ENCODE data around the gene JAGN1. TPM values are rescaled to one million over a fixed set of nuclear protein-coding genes. Genes with fewer than 3 reads are reported as not detected.
A peak's percentile ranks its signal among the peaks of the same experiment; 100 is the strongest.
"Not testable (repeated sequence)": the region's sequence is repeated elsewhere in the genome, so short reads cannot be mapped to it uniquely, and the experiment has no call there.

JAGN1 gene
- total RNA-seq = 29.0 and 35.3 TPM in 2 replicates

DNA sequence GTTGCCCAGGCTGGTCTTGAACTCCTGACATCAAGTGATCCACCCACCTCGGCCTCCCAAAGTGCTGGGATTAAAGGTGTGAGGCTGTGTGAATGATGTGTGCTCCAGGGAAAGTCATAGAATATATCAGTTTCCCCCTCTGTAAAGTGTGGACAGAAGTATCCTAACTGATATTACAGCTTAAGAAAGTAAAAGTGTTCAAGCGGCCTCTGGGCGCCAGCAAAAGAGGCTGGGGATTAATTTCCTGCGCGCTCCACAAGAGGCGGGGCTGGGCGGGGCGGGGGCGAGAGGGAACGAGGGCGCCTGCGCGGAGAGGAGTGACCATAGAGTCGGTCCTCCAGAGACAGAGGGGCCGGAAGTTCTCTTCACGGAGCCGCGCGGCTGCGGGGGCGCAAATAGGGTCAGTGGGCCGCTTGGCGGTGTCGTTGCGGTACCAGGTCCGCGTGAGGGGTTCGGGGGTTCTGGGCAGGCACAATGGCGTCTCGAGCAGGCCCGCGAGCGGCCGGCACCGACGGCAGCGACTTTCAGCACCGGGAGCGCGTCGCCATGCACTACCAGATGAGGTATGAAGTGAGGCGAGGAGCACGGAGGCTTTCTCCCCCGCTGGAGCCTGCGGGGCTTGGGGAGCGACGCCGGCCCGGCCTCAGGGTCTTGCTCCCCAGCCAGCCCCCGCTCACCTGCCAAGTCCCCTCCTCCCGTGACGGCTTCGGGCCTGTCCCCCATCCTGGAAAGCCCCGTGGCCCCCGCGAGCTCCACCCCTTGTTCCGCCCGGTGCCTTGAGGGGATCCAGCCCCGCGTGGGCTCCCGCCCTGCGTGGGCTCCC is at the start of gene JAGN1:
Gene JAGN1, plus strand, starts transcription at position 362 of the 823 bp plus-strand sequence. Its CDS starts 113 bp downstream, at position 475.
- peak; percentile 45 for DNase-seq (ENCODE audit: low read depth, low spot score)

GRCh38 chr3:9841015-9841414 is 49.4 kb upstream of the JAGN1 start:
- no peak for DNase-seq (ENCODE audit: low read depth, low spot score)

DNA sequence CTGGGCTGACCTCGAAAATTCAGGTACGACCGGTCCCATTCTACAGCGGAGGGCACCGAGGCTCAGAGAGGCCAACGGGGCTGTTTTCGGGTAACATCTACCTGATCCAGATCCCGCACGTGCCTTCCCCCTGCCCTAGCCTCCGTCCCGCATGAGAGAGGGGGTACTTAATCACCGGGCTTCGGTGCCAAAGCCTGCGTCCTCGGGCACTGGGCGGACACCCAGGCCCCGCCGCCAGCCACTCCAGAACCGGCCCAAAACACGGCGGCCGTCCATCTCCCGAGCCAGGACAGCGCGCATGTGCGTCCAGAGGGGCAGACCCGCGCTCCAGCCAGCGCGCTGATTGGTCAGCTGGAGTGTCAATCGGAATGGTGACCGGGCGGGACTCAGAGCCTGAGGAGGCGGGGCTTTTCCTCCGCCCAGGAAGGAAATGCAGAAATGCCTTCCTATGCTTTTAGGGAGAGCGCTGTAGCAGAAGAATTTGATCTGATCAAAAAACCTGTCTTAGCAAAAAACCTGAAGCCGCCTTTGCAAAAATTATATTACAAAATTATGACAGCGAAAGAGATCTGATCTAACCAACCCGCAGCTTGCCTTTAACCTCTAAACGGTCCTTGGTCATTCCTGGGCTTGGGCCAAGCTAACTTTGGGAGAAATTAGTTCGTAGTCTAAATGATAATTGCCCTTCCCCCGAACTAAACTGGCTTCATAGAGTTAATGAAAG is 46.5 kb upstream of the JAGN1 start, which contains the start of gene RPUSD3:
Gene RPUSD3, minus strand, starts transcription at position 294 of the 724 bp plus-strand sequence. Its CDS starts 18 bp downstream, at position 276.
- DNase-seq (ENCODE audit: low read depth, low spot score) = peak; percentile 78

- DNase-seq (ENCODE audit: low read depth, low spot score) = no peak
These were observed 44.2 kb upstream of the JAGN1 start for GRCh38 chr3:9846231-9846630.

- DNase-seq (ENCODE audit: low read depth, low spot score) = no peak
These were observed 43.4 kb upstream of the JAGN1 start for GRCh38 chr3:9846931-9847488.

DNA sequence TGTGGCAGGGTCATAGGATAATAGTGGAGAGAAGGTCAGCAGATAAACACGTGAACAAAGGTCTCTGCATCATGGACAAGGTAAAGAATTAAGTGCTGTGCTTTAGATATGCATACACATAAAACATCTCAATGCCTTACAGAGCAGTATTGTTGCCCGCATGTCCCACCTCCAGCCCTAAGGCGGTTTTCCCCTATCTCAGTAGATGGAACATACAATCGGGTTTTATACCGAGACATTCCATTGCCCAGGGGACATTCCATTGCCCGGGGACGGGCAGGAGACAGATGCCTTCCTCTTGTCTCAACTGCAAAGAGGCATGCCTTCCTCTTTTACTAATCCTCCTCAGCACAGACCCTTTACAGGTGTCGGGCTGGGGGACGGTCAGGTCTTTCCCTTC is 42.5 kb upstream of the JAGN1 start:
- not testable (repeated sequence) for DNase-seq (ENCODE audit: low read depth, low spot score)

GRCh38 chr3:9848860-9849259 is 41.5 kb upstream of the JAGN1 start:
- not testable (repeated sequence) for DNase-seq (ENCODE audit: low read depth, low spot score)

DNA sequence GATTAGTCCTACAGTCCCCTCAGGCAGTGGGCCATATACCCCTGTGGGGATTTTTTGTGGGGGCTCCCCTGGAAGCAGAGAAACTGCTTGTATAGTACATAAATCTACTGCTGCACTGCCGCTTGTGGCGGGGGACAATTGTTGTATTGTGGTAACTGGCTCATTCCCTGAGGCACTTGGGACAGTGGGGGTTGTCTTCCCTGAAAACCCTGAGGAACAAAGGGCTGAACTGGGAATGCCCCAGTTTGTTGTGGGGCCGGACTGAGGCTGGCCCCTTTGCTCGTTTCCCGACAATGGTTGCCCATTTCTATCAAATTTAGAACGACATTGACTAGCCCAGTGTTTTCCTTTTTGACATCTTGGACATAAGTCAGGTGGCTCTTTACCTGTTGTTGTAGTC is 39.0 kb upstream of the JAGN1 start:
- DNase-seq (ENCODE audit: low read depth, low spot score) = not testable (repeated sequence)

GRCh38 chr3:9851926-9852325 is 38.5 kb upstream of the JAGN1 start:
- not testable (repeated sequence) for DNase-seq (ENCODE audit: low read depth, low spot score)

GRCh38 chr3:9852528-9852927 is 37.9 kb upstream of the JAGN1 start:
- DNase-seq (ENCODE audit: low read depth, low spot score) = no peak

DNA sequence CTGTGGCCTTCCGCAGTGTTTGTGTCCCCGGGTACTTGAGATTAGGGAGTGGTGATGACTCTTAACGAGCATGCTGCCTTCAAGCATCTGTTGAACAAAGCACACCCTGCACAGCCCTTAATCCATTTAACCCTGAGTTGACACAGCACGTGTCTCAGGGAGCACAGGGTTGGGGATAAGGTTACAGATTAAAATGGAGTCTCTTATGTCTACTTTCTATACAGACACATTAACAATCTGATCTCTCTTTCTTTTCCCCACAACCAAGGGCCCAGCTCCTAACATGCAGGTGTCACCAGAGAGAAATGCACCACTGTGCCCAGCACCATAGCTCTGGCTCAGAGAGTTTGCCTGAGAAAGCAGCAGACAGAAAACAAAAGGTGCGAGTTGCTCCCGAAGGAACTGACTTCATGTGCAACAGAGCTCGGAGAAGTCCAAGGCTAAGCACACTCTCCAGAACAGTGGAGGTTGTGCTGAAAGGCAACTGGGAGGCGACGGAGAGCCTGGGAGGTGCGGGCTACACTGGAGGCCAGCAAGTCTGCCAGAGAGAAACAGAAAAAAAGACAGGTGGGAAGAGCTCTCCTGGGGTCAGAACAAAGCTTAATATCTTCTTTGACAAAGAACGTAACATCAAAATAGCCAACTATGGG is 36.0 kb upstream of the JAGN1 start:
- DNase-seq (ENCODE audit: low read depth, low spot score) = not testable (repeated sequence)

DNA sequence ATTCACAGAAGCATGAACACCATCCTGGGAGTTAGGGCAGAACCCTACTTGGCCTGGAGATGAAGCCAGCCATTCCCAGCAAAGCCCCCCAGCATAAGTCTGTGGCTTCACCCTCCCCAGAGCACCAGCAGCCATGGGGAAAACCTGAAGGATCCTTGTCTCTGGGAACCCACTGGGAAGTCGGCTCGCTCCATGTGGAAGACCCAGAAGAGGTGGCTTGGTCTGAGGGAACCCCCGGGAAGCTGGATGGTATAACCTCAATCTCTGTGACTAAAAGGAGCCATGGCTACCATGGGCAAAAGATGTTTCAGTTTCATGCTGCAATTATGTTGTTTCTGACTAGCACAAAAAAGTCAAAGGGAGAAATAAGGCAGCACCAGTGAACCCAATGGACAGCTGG is 34.8 kb upstream of the JAGN1 start:
- DNase-seq (ENCODE audit: low read depth, low spot score) = no peak

GRCh38 chr3:9859530-9860025 is 30.8 kb upstream of the JAGN1 start:
- DNase-seq (ENCODE audit: low read depth, low spot score) = no peak

DNA sequence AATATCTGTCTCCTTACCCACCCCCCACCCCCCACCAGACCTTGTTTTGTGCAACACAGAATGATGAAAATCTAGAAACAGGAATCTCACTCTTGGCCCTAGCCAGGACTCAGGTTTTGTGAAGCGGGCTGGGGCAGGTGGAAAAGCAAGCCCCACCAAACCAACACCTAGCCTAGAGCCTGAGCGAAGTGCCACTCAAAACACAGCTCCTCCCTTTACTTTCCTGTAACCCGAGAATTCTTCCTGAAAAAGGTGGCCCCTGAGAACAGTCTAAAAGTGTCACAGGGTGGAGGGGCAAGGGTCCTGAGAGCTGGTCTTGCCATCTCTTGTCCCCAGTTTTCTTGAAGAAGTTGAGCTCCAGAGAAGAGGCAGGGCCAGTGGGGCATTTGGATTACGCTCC is 29.2 kb upstream of the JAGN1 start:
- no peak for DNase-seq (ENCODE audit: low read depth, low spot score)

DNA sequence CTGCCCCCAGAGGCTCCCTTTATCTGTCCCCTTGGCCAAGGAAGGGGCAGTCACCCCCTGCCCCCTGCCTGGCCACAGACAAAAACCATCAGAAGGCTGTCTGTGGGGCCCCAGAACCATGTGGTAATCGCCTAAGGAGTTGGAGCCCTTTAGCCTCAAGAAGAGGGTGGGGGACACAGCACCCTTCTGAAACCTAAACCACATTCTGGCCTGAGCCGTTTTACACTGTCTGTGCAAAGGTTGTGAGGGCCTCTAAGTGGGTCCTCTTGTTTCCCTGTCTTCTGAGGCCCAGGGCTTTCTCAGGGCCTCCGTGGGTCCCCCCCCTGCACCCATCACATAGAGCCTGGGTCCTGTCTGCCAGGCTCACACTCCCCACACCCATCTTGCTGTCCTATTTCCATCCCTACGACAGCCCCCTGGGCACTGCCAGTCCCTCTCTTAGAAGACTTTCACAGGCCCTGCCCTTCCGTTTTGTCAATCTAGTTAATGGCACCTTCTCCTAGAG is 28.7 kb upstream of the JAGN1 start:
- no peak for DNase-seq (ENCODE audit: low read depth, low spot score)

GRCh38 chr3:9862391-9863057 is 27.9 kb upstream of the JAGN1 start:
- DNase-seq (ENCODE audit: low read depth, low spot score) = no peak

- DNase-seq (ENCODE audit: low read depth, low spot score) = no peak
These were observed 27.2 kb upstream of the JAGN1 start for GRCh38 chr3:9863058-9863772.

GRCh38 chr3:9864200-9864927 is 26.0 kb upstream of the JAGN1 start:
- no peak for DNase-seq (ENCODE audit: low read depth, low spot score)

GRCh38 chr3:9865125-9865637 is 25.2 kb upstream of the JAGN1 start:
- not testable (repeated sequence) for DNase-seq (ENCODE audit: low read depth, low spot score)
